ENCODE results near the gene IL10RB. TPM values are rescaled to one million over a fixed set of nuclear protein-coding genes. Genes with fewer than 3 reads are reported as not detected.
"Not testable (repeated sequence)": the region's sequence is repeated elsewhere in the genome, so short reads cannot be mapped to it uniquely, and the experiment has no call there.

Gene IL10RB
- 7.5 and 8.4 TPM in 2 replicates for total RNA-seq
- polyA plus RNA-seq, result 16.1 and 17.8 TPM in 2 replicates

GRCh38 chr21:33266050-33266788 lies at the start of gene IL10RB:
Gene IL10RB, plus strand, starts transcription at chr21:33266367. Its CDS starts 99 bp downstream, at chr21:33266466.
- Histone ChIP-seq H3K9me3 (ENCODE audit: low read depth) (no peaks in the 10 kb centered on the region), H3K4me1 (ENCODE audit: low read depth) (no peaks in the 10 kb centered on the region), H3K27ac (no peak within 1 kb of the TSS), H3K27me3 (no peaks in the 10 kb centered on the region), H3K4me3 (peak within 1 kb of the TSS; percentile 59), H3K36me3 (no peaks in the 10 kb centered on the region)
- no peak for TF ChIP-seq CTCF (IDR thresholded peaks at IDR 0.05; ENCODE audit: low read depth, low read length)
- DNase-seq (ENCODE audit: low read depth in 1 of 2, low spot score in 1 of 2), result peak; percentile 62 to 81

- TF ChIP-seq CTCF (IDR thresholded peaks at IDR 0.05; ENCODE audit: low read depth, low read length), result no peak
- DNase-seq (ENCODE audit: low read depth in 1 of 2, low spot score in 1 of 2), result no peak
- Histone ChIP-seq H3K27me3 (no peaks in the 10 kb centered on the region), H3K36me3 (no peaks in the 10 kb centered on the region), H3K4me3 (no peak overlapping the region), H3K27ac (no peak overlapping the region), H3K4me1 (ENCODE audit: low read depth) (no peaks in the 10 kb centered on the region), H3K9me3 (ENCODE audit: low read depth) (no peaks in the 10 kb centered on the region)
Observed at GRCh38 chr21:33217138-33217520, 49.0 kb upstream of the IL10RB start.

GRCh38 chr21:33219300-33219699 lies 46.9 kb upstream of the IL10RB start:
- Histone ChIP-seq H3K36me3 (no peaks in the 10 kb centered on the region), H3K4me1 (ENCODE audit: low read depth) (no peaks in the 10 kb centered on the region), H3K27me3 (no peaks in the 10 kb centered on the region), H3K27ac (no peak overlapping the region), H3K9me3 (ENCODE audit: low read depth) (no peaks in the 10 kb centered on the region), H3K4me3 (no peak overlapping the region)
- TF ChIP-seq CTCF (IDR thresholded peaks at IDR 0.05; ENCODE audit: low read depth, low read length), result no peak
- no peak for DNase-seq (ENCODE audit: low read depth in 1 of 2, low spot score in 1 of 2)

- no peak for DNase-seq (ENCODE audit: low read depth in 1 of 2, low spot score in 1 of 2)
- Histone ChIP-seq H3K4me3 (no peak overlapping the region), H3K4me1 (ENCODE audit: low read depth) (no peaks in the 10 kb centered on the region), H3K27me3 (no peaks in the 10 kb centered on the region), H3K36me3 (no peaks in the 10 kb centered on the region), H3K27ac (no peak overlapping the region), H3K9me3 (ENCODE audit: low read depth) (no peaks in the 10 kb centered on the region)
- TF ChIP-seq CTCF (IDR thresholded peaks at IDR 0.05; ENCODE audit: low read depth, low read length), result no peak
Observed at GRCh38 chr21:33219954-33220353, 46.2 kb upstream of the IL10RB start.

- not testable (repeated sequence) for H3K36me3 ChIP-seq; H3K4me1 ChIP-seq (ENCODE audit: low read depth); DNase-seq (ENCODE audit: low read depth in 1 of 2, low spot score in 1 of 2); H3K9me3 ChIP-seq (ENCODE audit: low read depth); H3K27ac ChIP-seq; H3K4me3 ChIP-seq; H3K27me3 ChIP-seq
Observed at GRCh38 chr21:33225376-33225775, 40.8 kb upstream of the IL10RB start.

GRCh38 chr21:33228455-33228854 lies 37.7 kb upstream of the IL10RB start:
- no peak overlapping the region for H3K27ac ChIP-seq
- no peaks in the 10 kb centered on the region for H3K9me3 ChIP-seq (ENCODE audit: low read depth)
- no peak for DNase-seq (ENCODE audit: low read depth in 1 of 2, low spot score in 1 of 2)
- no peaks in the 10 kb centered on the region for H3K36me3 ChIP-seq
- no peaks in the 10 kb centered on the region for H3K4me1 ChIP-seq (ENCODE audit: low read depth)
- no peaks in the 10 kb centered on the region for H3K27me3 ChIP-seq
- H3K4me3 ChIP-seq, result no peak overlapping the region
- no peak for TF ChIP-seq CTCF (IDR thresholded peaks at IDR 0.05; ENCODE audit: low read depth, low read length)
